GM12878 (cell line): ENCODE results near the gene WNK1. TPM values are rescaled to one million over a fixed set of nuclear protein-coding genes. Genes with fewer than 3 reads are reported as not detected.

Experiments
- ATAC-seq: fragments of 200-7000 bp; cut with Tn5 transposase; 3 replicates; pipeline ENCODE4 v1.9.1; 2020; ENCODE audit warnings: mild to moderate bottlenecking, moderate library complexity
- BruUV-seq: library from RNA; stranded (reverse); fragments of 400-500 nt; replicated peaks from 2 replicates; lab custom pipeline; 2021; lab: Mats Ljungman, UMichigan
- CTCF ChIA-PET: fragments of 300-600 bp; sonication (Branson Sonifier 250); formaldehyde crosslinking; extraction: SDS; loops from one replicate; lab custom pipeline; 2021; ENCODE audit warnings: inconsistent platforms; lab: Yijun Ruan, JAX
- POLR2A ChIA-PET: fragments of 350-600 bp; formaldehyde crosslinking; extraction: SDS; loops from one replicate; lab custom pipeline; 2021; ENCODE audit warnings: inconsistent platforms; lab: Charles Lee
- RAD21 ChIA-PET: fragments of 300-600 bp; sonication (Branson Sonifier 250); formaldehyde crosslinking; loops from one replicate; lab custom pipeline; 2023; ENCODE audit warnings: antibody characterized with exemption; ENCODE audit not compliant: unreplicated experiment; lab: Charles Lee
- SMC1A ChIA-PET: fragments of 300-600 bp; sonication (Branson Sonifier 250); formaldehyde crosslinking; loops from one replicate; lab custom pipeline; 2023; ENCODE audit not compliant: unreplicated experiment, uncharacterized antibody; lab: Charles Lee
- DNase-seq: peaks from one replicate; pipeline ENCODE4 v3.0.0-alpha.2; 2011; ENCODE audit warnings: low read depth, low spot score
- FAIRE-seq: peaks from 3 replicates; lab custom pipeline; 2011; peaks lifted over from hg19 to GRCh38; lab: Jason Lieb, UNC
- H2AFZ ChIP-seq: 2 replicates; pipeline ENCODE4 v1.6.0; 2011; ENCODE audit warnings: low read depth, low read length, control low read depth; ENCODE audit not compliant: control insufficient read depth
- H3K27ac ChIP-seq: 2 replicates; pipeline ENCODE4 v1.5.1; 2011; ENCODE audit warnings: control low read depth; ENCODE audit not compliant: control insufficient read depth, insufficient read depth
- H3K27me3 ChIP-seq, 2 experiments: replicated peaks in 1 of 2; 2 replicates each; pipeline versions ENCODE4 v1.6.0 to v1.6.1; 2011; ENCODE audit warnings: low read length in 1 of 2; ENCODE audit not compliant: control insufficient read depth in 2 of 2, insufficient read depth in 2 of 2
- H3K36me3 ChIP-seq, 2 experiments: 2 replicates each; pipeline ENCODE4 v1.5.1; 2011; ENCODE audit warnings: low read length in 1 of 2; ENCODE audit not compliant: control insufficient read depth in 2 of 2, insufficient read depth in 2 of 2
- H3K4me1 ChIP-seq: 2 replicates; pipeline ENCODE4 v1.6.1; 2011; ENCODE audit warnings: mild to moderate bottlenecking, low read length, moderate library complexity, mixed read lengths; ENCODE audit not compliant: control insufficient read depth, insufficient read depth
- H3K4me2 ChIP-seq: 2 replicates; pipeline ENCODE4 v1.6.0; 2011; ENCODE audit warnings: control low read depth; ENCODE audit not compliant: control insufficient read depth, insufficient read depth
- H3K4me3 ChIP-seq: fragments of 200-600 bp; sonication (generic); 2 replicates; pipeline ENCODE4 v1.5.1; 2016
- H3K79me2 ChIP-seq: 2 replicates; pipeline ENCODE4 v1.6.0; 2011; ENCODE audit warnings: low read length; ENCODE audit not compliant: control insufficient read depth, insufficient read depth
- H3K9ac ChIP-seq: 2 replicates; pipeline ENCODE4 v1.8.0; 2011; ENCODE audit warnings: low read length, control low read depth, mixed read lengths; ENCODE audit not compliant: control insufficient read depth, insufficient read depth
- H3K9me3 ChIP-seq: replicated peaks from 3 replicates; pipeline ENCODE4 v1.5.1; 2011; ENCODE audit warnings: mild to moderate bottlenecking, low read length; ENCODE audit not compliant: control insufficient read depth, insufficient read depth
- H4K20me1 ChIP-seq: 2 replicates; pipeline ENCODE4 v1.6.0; 2011; ENCODE audit not compliant: control insufficient read depth, insufficient read depth
- BACH1 ChIP-seq: fragments of 450-650 bp; IDR thresholded peaks from 2 replicates; pipeline ENCODE4 v1.6.1; 2017; ENCODE audit warnings: mild to moderate bottlenecking, borderline replicate concordance
- EGR1 ChIP-seq, 2 experiments: IDR thresholded peaks; 1 replicate in 1 of 2; 2 replicates in 1 of 2; pipeline ENCODE4 v1.6.1; 2011 to 2012; ENCODE audit warnings: low read depth in 2 of 2, low read length in 2 of 2, borderline replicate concordance in 1 of 2, mild to moderate bottlenecking in 1 of 2, moderate library complexity in 1 of 2
- GABPA ChIP-seq: IDR thresholded peaks from 2 replicates; pipeline ENCODE4 v1.6.1; 2014; ENCODE audit warnings: antibody characterized with exemption, low read depth, mild to moderate bottlenecking, inconsistent platforms
- HDAC2 ChIP-seq: fragments of 200-600 bp; sonication (generic); IDR thresholded peaks from 2 replicates; pipeline ENCODE4 v1.6.1; 2017
- IRF5 ChIP-seq: fragments of 450-650 bp; IDR thresholded peaks from 2 replicates; pipeline ENCODE4 v1.6.1; 2017; ENCODE audit warnings: borderline replicate concordance
- MAX ChIP-seq: IDR thresholded peaks from 2 replicates; pipeline ENCODE4 v1.6.1; 2012; ENCODE audit warnings: low read depth, low read length, improper control_type of control experiment
- NRF1 ChIP-seq: conservative IDR thresholded peaks from 2 replicates; pipeline ENCODE4 v1.6.1; 2011; ENCODE audit warnings: mild to moderate bottlenecking, low read depth, low read length, improper control_type of control experiment
- TCF3 ChIP-seq: IDR thresholded peaks from 2 replicates; pipeline ENCODE4 v1.6.1; 2012; ENCODE audit warnings: low read depth, mild to moderate bottlenecking, low read length, borderline replicate concordance; ENCODE audit not compliant: insufficient read depth
- ZBED1 ChIP-seq: IDR thresholded peaks from 2 replicates; pipeline ENCODE4 v1.6.1; 2016; ENCODE audit warnings: borderline replicate concordance
- ZSCAN29 ChIP-seq: fragments of 450-650 bp; IDR thresholded peaks from 2 replicates; pipeline ENCODE4 v1.6.1; 2017; ENCODE audit warnings: mild to moderate bottlenecking, moderate library complexity
- ZZZ3 ChIP-seq: IDR thresholded peaks from 2 replicates; pipeline ENCODE4 v1.6.1; 2011; ENCODE audit warnings: low read depth; ENCODE audit not compliant: control insufficient read depth, insufficient read length
- whole genome bisulfite sequencing: methylation state at CpG from one replicate; pipeline ENCODE4 v1.1.6; 2016; ENCODE audit warnings: low lambda C conversion rate; ENCODE audit not compliant: insufficient replicate concordance, insufficient coverage; ENCODE audit errors: missing lambda C conversion rate; 5-methylcytosine and 5-hydroxymethylcytosine counted together
- in situ Hi-C: fragments of 300-500 bp; cut with MboI; formaldehyde crosslinking; loops from 9 replicates; pipeline ENCODE4 v1.14.3; 2018; ENCODE audit warnings: mixed read lengths
- intact Hi-C: fragments of 100-400 bp; cut with micrococcal nuclease; formaldehyde crosslinking; loops from one replicate; pipeline ENCODE4 v1.14.2; 2022; ENCODE audit not compliant: unreplicated experiment
- polyA plus RNA-seq, 11 experiments: library from polyadenylated mRNA; depleted of rRNA in 4 of 11; unstranded in 6 of 11; stranded (reverse) in 5 of 11; fragments of >200 nt; fragmentation: Nextera tagmentation in 4 of 11; fragmentation: Illumina TruSeq in 1 of 11; extraction: Ambion mirVana in 4 of 11; extraction: Trizol in 1 of 11; gene quantifications; 1 replicate in 1 of 11; 2 replicates in 10 of 11; pipeline versions ENCODE4 v1.2.1 to v1.2.3, GENCODE V29; 2011 to 2016; ENCODE audit warnings: inconsistent platforms in 2 of 11, missing spikeins in 2 of 11, low read depth in 1 of 11
- total RNA-seq, 4 experiments: library from RNA; depleted of rRNA in 3 of 4; stranded (reverse); fragments of >200 nt in 3 of 4; fragmentation: Illumina TruSeq in 1 of 4; extraction: Trizol in 1 of 4; gene quantifications; 2 replicates each; pipeline versions ENCODE4 v1.2.1 to v1.2.3, GENCODE V29; 2013 to 2021
- TF ChIP-seq, protein P1 (sequence below): IDR thresholded peaks from 2 replicates; pipeline ENCODE4 v1.6.1; 2011; ENCODE audit warnings: borderline replicate concordance, low read depth, mild to moderate bottlenecking, moderate library complexity, low read length; ENCODE audit not compliant: insufficient read depth, poor library complexity, severe bottlenecking

Gene WNK1
- total and polyA plus RNA-seq, 10 of the 15 experiments (the other 5 are each of a cell fraction or from before 2014, with no cell fraction given), result 9.6 to 151 (median 86.6) TPM

- TF ChIP-seq EGR1 (IDR thresholded peaks at IDR 0.05; ENCODE audit: borderline replicate concordance in 1 of 2, low read depth in 2 of 2, low read length in 2 of 2), result no peak
- no peak for TF ChIP-seq IRF5
- TF ChIP-seq TCF3, result no peak
- no peak for TF ChIP-seq HDAC2
- TF ChIP-seq BACH1, result no peak
- TF ChIP-seq, protein P1, sequence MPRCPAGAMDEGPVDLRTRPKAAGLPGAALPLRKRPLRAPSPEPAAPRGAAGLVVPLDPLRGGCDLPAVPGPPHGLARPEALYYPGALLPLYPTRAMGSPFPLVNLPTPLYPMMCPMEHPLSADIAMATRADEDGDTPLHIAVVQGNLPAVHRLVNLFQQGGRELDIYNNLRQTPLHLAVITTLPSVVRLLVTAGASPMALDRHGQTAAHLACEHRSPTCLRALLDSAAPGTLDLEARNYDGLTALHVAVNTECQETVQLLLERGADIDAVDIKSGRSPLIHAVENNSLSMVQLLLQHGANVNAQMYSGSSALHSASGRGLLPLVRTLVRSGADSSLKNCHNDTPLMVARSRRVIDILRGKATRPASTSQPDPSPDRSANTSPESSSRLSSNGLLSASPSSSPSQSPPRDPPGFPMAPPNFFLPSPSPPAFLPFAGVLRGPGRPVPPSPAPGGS, result no peak
- no peak for TF ChIP-seq NRF1
- no peak for TF ChIP-seq GABPA
- TF ChIP-seq MAX, result no peak
- no peak for TF ChIP-seq ZBED1
- TF ChIP-seq ZSCAN29, result no peak
- TF ChIP-seq ZZZ3, result no peak
- Histone ChIP-seq H3K36me3 (peaks cover 2 to 5% of the 10 kb centered on the region in 2 experiments; a peak in 2 of 4 replicates), H3K4me3 (no peak overlapping the region), H3K4me2 (no peak overlapping the region), H3K27ac (no peak overlapping the region), H4K20me1 (no peaks in the 10 kb centered on the region), H2AFZ (no peak overlapping the region), H3K79me2 (peaks cover 69% of the 10 kb centered on the region), H3K9me3 (peaks cover 7% of the 10 kb centered on the region), H3K27me3 (no peaks in the 10 kb centered on the region), H3K4me1 (peaks cover 7% of the 10 kb centered on the region; the same call in 1 of the 2 replicates), H3K9ac (no peak overlapping the region)
- 76% methylated on average over 5 of the region's 5 CpGs for WGBS
- RAD21 ChIA-PET, result interaction anchor here (0.7 kb wide), 1 partner anchor 145 kb away, joined by 3 read pairs; no protein-coding TSS in a partner anchor
- intact Hi-C loops, result no loop called here
- POLR2A ChIA-PET, result interaction anchor here (1.7 kb wide), 1 partner anchor 204 kb away, joined by 4 read pairs; no protein-coding TSS in a partner anchor
- in situ Hi-C loops, result no loop called here
- DNase-seq (no peak), ATAC-seq (no peak), FAIRE-seq (no peak)
- BruUV-seq, result no TSS peak
- SMC1A ChIA-PET, result interaction anchor here (0.6 to 8.9 kb wide), 9 partner anchors 38 to 765 kb away, joined by 3 to 73 read pairs (median 4); partner anchors contain the start of gene RAD52
- CTCF ChIA-PET, result interaction anchor here (1.0 to 9.5 kb wide), 6 partner anchors 48 to 274 kb away, joined by 3 to 102 read pairs (median 37); partner anchors contain the start of gene WNK1
Observed at GRCh38 chr12:818733-819132, 66.4 kb downstream of the WNK1 start.
